ENCODE results near the gene SPRR1A.

SPRR1A gene

GRCh38 chr1:152983743-152984142, at the start of gene SPRR1A:
Gene SPRR1A (plus strand): TSS chr1:152984081. CDS start chr1:152985231, 1,150 bp downstream.
- FAIRE-seq (no peak), DNase-seq (ENCODE audit: insufficient read length, low spot score) (no peak)
- no peak for TF ChIP-seq CTCF (IDR thresholded peaks at IDR 0.05; ENCODE audit: insufficient read depth, missing control alignments)

- no peak for TF ChIP-seq CTCF (IDR thresholded peaks at IDR 0.05; ENCODE audit: insufficient read depth, missing control alignments)
- DNase-seq (ENCODE audit: insufficient read length, low spot score) (no peak), FAIRE-seq (no peak)
Measured at GRCh38 chr1:152940614-152941013, 43.3 kb upstream of the SPRR1A start.

- TF ChIP-seq CTCF (IDR thresholded peaks at IDR 0.05; ENCODE audit: insufficient read depth, missing control alignments), result no peak
- DNase-seq (ENCODE audit: insufficient read length, low spot score), result no peak
- no peak for FAIRE-seq
Measured at GRCh38 chr1:152941037-152941711, 42.7 kb upstream of the SPRR1A start.

- TF ChIP-seq CTCF (IDR thresholded peaks at IDR 0.05; ENCODE audit: insufficient read depth, missing control alignments), result no peak
- DNase-seq (ENCODE audit: insufficient read length, low spot score), result no peak
- no peak for FAIRE-seq
Measured at GRCh38 chr1:152942161-152942560, 41.7 kb upstream of the SPRR1A start.

GRCh38 chr1:152946248-152946647, 37.6 kb upstream of the SPRR1A start:
- no peak for FAIRE-seq
- no peak for TF ChIP-seq CTCF (IDR thresholded peaks at IDR 0.05; ENCODE audit: insufficient read depth, missing control alignments)

GRCh38 chr1:152946651-152947256, 37.1 kb upstream of the SPRR1A start, which contains the start of gene SPRR5:
Gene SPRR5 (plus strand): TSS chr1:152947206. CDS start chr1:152948555, 1,349 bp downstream.
- DNase-seq (ENCODE audit: insufficient read length, low spot score), result no peak
- TF ChIP-seq CTCF (IDR thresholded peaks at IDR 0.05; ENCODE audit: insufficient read depth, missing control alignments), result no peak
- FAIRE-seq, result no peak

More at GRCh38 chr1:152946248-152946647, 37.6 kb upstream of the SPRR1A start:
- DNase-seq (ENCODE audit: insufficient read length, low spot score), result no peak

- FAIRE-seq (no peak), DNase-seq (ENCODE audit: insufficient read length, low spot score) (no peak)
- no peak for TF ChIP-seq CTCF (IDR thresholded peaks at IDR 0.05; ENCODE audit: insufficient read depth, missing control alignments)
Measured at GRCh38 chr1:152951711-152952110, 32.2 kb upstream of the SPRR1A start.

All from D721Med (cell line).